Muscle of arm (tissue), 12 donors: ENCODE data around the gene NDUFA11. TPM values are rescaled to one million over a fixed set of nuclear protein-coding genes. Genes with fewer than 3 reads are reported as not detected.

Experiments used
- DNase-seq: peaks from one replicate; pipeline ENCODE4 v3.0.0-alpha.2; 2013
- polyA plus RNA-seq, 12 donors: library from polyadenylated mRNA; unstranded; fragments of 120-200 nt; gene quantifications; one replicate each; pipeline ENCODE4 v1.2.1, GENCODE V29; 2013; ENCODE audit not compliant: insufficient read length in 12 of 12

NDUFA11 gene
- polyA plus RNA-seq, 12 donors, result 138 to 197 (median 162) TPM; not detected in 1

GRCh38 chr19:5914946-5915781, 11.6 kb upstream of the NDUFA11 start:
- no peak for DNase-seq

GRCh38 chr19:5914358-5914774, 10.8 kb upstream of the NDUFA11 start:
- no peak for DNase-seq

- no peak for DNase-seq
These were observed 10.3 kb upstream of the NDUFA11 start, which contains the start of gene CAPS for GRCh38 chr19:5913739-5914357. Gene CAPS (plus strand): TSS chr19:5914254. CDS start chr19:5914407, 153 bp downstream.

GRCh38 chr19:5911366-5911765, 7.8 kb upstream of the NDUFA11 start:
- DNase-seq, result no peak

- DNase-seq, result no peak
These were observed 7.0 kb upstream of the NDUFA11 start for GRCh38 chr19:5910638-5910907.

GRCh38 chr19:5908773-5909442, 5.3 kb upstream of the NDUFA11 start:
- no peak for DNase-seq

DNA sequence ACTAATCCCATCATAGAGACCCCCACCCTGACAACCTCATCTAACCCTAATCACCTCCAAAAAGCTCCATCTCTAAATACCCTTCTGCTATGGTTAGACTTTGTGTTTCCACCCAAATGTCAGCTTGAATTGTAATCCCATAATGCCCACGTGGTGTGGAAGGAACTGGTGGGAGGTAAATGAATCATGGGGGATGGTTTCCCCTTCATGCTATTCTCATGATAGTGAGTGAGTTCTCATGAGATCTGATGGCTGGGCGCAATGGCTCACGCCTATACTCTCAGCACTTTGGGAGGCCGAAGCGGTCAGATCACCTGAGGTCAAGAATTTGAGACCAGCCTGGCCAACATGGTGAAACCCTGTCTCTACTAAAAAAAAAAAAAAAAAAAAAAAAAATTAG, 3.7 kb upstream of the NDUFA11 start:
- DNase-seq, result no peak

DNA sequence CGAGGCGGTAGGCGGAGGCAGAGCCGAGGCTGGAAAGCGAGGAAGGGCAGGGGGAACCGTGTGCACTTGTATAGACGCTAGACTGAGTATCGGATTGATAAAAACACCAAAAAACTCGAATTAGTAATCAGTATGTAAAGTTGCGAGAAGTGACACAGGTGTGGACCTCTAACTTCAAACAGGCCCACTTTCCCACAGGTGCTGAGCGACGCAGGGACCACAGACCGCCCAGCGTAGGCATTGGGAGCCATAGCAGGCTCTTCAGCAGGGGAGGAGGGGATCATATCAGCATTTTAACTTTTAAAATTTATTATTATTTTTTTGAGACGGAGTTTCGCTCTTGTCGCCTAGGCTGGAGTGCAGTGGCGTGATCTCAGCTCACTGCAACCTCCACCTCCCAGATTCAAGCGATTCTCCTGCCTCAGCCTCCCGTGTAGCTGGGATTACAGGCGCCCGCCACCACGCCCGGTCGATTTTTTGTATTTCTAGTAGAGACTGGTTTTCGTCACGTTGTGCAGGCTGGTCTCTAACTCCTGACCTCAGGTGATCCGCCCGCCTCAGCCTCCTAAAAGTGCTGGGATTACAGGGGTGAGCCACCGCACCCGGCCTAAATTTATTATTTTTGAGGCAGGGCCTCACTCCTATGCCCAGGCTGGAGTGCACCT, 1.7 kb upstream of the NDUFA11 start:
- DNase-seq, result no peak

DNA sequence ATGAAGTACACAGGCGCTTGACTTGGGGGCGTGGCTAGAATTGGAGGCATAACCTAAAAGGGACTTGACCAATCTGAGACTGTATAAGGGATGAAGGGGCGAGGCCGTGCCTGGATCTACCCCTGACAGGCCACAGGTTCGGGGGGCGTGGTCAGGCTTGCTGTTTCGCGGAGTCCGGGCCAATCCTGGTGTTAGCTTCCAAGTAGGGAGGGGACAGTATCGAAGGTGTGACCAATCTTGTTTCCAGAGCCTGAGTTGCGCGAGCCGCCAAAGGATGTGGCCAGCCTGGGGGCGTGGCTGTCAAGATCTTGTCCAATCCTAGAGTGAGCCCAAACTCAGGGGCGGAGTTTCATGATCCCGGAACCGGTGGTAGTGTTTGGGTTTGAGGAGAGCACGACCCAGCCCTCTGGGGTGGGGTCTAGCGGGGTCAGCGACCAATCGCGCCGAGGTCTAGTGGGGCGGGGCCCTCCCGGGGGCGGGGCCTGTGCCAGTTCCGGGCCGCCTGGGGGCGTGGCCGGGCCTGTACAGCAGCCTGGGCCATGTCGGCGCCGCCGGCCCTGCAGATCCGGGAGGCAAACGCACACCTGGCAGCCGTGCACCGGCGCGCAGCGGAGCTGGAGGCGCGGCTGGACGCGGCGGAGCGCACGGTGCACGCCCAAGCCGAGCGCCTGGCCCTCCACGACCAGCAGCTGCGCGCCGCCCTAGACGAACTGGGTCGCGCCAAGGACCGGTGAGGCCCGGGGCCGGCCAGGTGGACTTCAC, 943 bp upstream of the NDUFA11 start, which contains the start of gene VMAC:
Gene VMAC, plus strand, starts transcription at position 521 of the 762 bp plus-strand sequence. Its CDS starts 19 bp downstream, at position 540.
- DNase-seq, result peak; percentile 99

- DNase-seq, result no peak
These were observed 450 bp downstream of the NDUFA11 start for GRCh38 chr19:5903056-5903623.

GRCh38 chr19:5900976-5901375, 2.6 kb downstream of the NDUFA11 start:
- DNase-seq, result no peak

DNA sequence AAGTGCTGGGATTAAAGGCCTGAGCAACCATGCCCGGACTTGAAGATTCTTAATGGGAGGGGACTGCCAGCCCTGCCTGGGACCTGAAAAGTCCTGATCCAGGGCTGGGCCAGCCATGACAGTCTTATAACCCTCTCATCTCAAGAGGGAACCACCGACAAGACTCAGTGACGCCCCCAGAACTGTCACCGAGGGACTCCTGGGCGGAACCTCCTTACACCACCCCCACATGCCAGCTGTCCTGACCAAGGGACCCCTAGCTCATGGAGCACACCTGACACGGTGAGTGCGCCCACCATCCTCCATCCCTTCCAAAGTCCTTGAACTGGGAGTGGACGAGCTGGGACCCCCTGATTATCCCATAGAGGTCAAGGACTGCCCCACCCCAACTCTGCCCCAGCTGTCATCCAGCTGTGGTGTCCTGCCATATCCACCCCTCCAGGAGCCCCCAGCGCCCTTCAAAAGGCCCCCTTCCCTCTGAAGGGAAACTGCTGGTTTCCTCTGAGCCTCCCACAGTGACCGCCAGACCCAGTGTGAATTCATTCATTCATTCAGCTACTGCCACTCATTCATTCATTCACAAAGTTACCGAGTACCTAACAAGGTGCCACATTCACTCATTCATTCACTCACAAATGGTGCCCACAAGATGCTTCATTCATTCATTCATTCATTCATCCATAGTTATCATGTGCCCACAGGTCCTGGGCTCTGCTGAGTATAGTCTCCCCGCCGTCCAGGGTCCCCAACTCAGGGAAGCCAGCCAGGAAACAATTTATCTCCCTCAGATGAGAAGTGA, 3.7 kb downstream of the NDUFA11 start:
- no peak for DNase-seq

DNA sequence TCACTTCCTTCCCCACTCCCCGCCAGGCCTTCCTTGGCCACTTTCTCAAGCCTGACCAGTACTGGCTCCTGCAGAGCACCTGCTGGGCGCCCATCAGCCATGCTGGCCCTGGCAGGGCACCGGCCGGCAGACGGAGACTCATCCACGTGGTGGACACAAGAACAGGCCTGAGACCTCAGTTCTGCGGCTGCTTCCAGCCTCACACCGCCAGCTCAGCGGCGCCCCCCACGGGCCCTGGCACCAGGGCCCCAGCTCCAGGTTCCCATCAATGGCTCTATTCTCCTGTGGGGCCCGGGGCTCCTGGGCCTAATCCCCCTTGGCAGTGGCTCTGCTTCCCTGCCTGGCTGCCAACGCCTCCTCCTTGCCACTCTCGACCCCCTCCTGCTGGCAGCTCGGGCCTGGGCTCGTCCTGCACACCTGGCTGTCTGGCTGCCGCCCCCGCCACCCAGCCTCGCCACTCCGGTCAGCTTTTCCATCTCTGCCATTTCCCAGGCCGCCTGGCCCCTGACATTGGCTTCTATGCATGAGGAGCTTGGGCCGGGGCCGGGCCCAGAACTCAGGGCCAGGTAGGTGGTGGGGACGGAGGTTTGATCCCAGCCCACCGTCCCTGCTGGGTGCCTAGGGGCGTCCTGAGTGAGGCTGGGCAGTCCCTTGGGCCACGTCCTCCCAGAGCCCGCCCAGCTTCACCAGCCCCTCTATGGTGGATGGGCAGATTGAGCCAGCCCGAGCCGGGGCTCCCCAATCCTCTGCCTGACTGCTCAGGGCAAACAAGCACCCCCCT, 6.2 kb downstream of the NDUFA11 start:
- DNase-seq, result no peak

GRCh38 chr19:5896365-5897076, 7.1 kb downstream of the NDUFA11 start:
- DNase-seq, result no peak

- DNase-seq, result no peak
These were observed 7.7 kb downstream of the NDUFA11 start for GRCh38 chr19:5895890-5896289.

- no peak for DNase-seq
These were observed 8.2 kb downstream of the NDUFA11 start for GRCh38 chr19:5895409-5895808.

- DNase-seq, result no peak
These were observed 8.8 kb downstream of the NDUFA11 start for GRCh38 chr19:5894704-5895349.
